Islet precursor cell (in vitro differentiated cells): Measurements from ENCODE around the gene COL27A1.

ENCODE experiments used
- DNase-seq: peaks from one replicate; pipeline ENCODE4 v3.0.0-alpha.2; 2018

COL27A1 gene

GRCh38 chr9:114229295-114229694 lies 74.0 kb downstream of the COL27A1 start:
- peak; percentile 77 for DNase-seq

- peak; percentile 86 for DNase-seq
These were observed 74.7 kb downstream of the COL27A1 start for GRCh38 chr9:114230068-114230467.

GRCh38 chr9:114231273-114231672 lies 75.9 kb downstream of the COL27A1 start:
- DNase-seq, result no peak

GRCh38 chr9:114231719-114232449 lies 76.5 kb downstream of the COL27A1 start:
- DNase-seq, result no peak

- DNase-seq, result no peak
These were observed 78.3 kb downstream of the COL27A1 start for GRCh38 chr9:114233491-114234185.

- DNase-seq, result no peak
These were observed 79.8 kb downstream of the COL27A1 start for GRCh38 chr9:114235033-114235661.

- DNase-seq, result no peak
These were observed 81.2 kb downstream of the COL27A1 start for GRCh38 chr9:114236391-114237138.

- no peak for DNase-seq
These were observed 81.9 kb downstream of the COL27A1 start for GRCh38 chr9:114237247-114237646.

GRCh38 chr9:114237781-114238180 lies 82.4 kb downstream of the COL27A1 start:
- DNase-seq, result no peak

- no peak for DNase-seq
These were observed 83.1 kb downstream of the COL27A1 start for GRCh38 chr9:114238472-114238871.

- peak; percentile 67 for DNase-seq
These were observed 83.8 kb downstream of the COL27A1 start for GRCh38 chr9:114238891-114239875.

GRCh38 chr9:114240216-114240615 lies 84.9 kb downstream of the COL27A1 start:
- DNase-seq, result no peak

- DNase-seq, result no peak
These were observed 85.6 kb downstream of the COL27A1 start for GRCh38 chr9:114240647-114241558.

GRCh38 chr9:114242837-114243236 lies 87.5 kb downstream of the COL27A1 start:
- no peak for DNase-seq

- no peak for DNase-seq
These were observed 87.9 kb downstream of the COL27A1 start for GRCh38 chr9:114243240-114243639.

- DNase-seq, result no peak
These were observed 89.2 kb downstream of the COL27A1 start for GRCh38 chr9:114244570-114244969.

GRCh38 chr9:114246558-114246957 lies 91.2 kb downstream of the COL27A1 start:
- DNase-seq, result no peak

- DNase-seq, result no peak
These were observed 91.7 kb downstream of the COL27A1 start for GRCh38 chr9:114247077-114247476.

- DNase-seq, result no peak
These were observed 92.2 kb downstream of the COL27A1 start for GRCh38 chr9:114247491-114247890.

GRCh38 chr9:114248299-114248707 lies 93.0 kb downstream of the COL27A1 start:
- DNase-seq, result no peak
